HepG2 (cell line): ENCODE measurements around the gene FMOD. TPM values are rescaled to one million over a fixed set of nuclear protein-coding genes. Genes with fewer than 3 reads are reported as not detected.
A peak's percentile ranks its signal among the peaks of the same experiment; 100 is the strongest.

Source experiments
- ATAC-seq: fragments of 200-7000 bp; cut with Tn5 transposase; 3 replicates; pipeline ENCODE4 v1.9.1; 2020; ENCODE audit warnings: mild to moderate bottlenecking, moderate library complexity
- BruUV-seq: library from RNA; stranded (reverse); fragments of 400-500 nt; replicated peaks from 2 replicates; lab custom pipeline; 2021; lab: Mats Ljungman, UMichigan
- CTCF ChIA-PET: fragments of 300-600 bp; formaldehyde crosslinking; extraction: SDS; loops from one replicate; lab custom pipeline; 2021; ENCODE audit warnings: low total read pairs, inconsistent platforms, low intra/inter-chr PET ratio; lab: Yijun Ruan, JAX
- POLR2A ChIA-PET: fragments of 350-600 bp; sonication (Branson Sonifier 250); formaldehyde crosslinking; loops from one replicate; lab custom pipeline; 2020; ENCODE audit warnings: antibody characterized with exemption, inconsistent platforms; lab: Yijun Ruan, JAX
- DNase-seq: peaks from one replicate; pipeline ENCODE4 v3.0.0-alpha.2; 2015; ENCODE audit warnings: low spot score
- FAIRE-seq: peaks from 3 replicates; lab custom pipeline; 2011; peaks lifted over from hg19 to GRCh38; lab: Jason Lieb, UNC
- H2AFZ ChIP-seq: one replicate; pipeline ENCODE4 v1.6.1; 2011; ENCODE audit warnings: low read length, inconsistent platforms
- H3K27ac ChIP-seq: fragments of 300-600 bp; 3 replicates; pipeline ENCODE4 v1.8.0; 2011; ENCODE audit warnings: mixed run types, mild to moderate bottlenecking, mixed read lengths, low read length, inconsistent platforms; ENCODE audit not compliant: insufficient read depth; ENCODE audit errors: extremely low read length
- H3K27me3 ChIP-seq, 2 experiments: fragments of 200-600 bp in 1 of 2; 2 replicates in 1 of 2; 3 replicates in 1 of 2; pipeline versions ENCODE4 v1.6.0 to v1.8.0; 2011; ENCODE audit warnings: low read length in 2 of 2, mild to moderate bottlenecking in 2 of 2, moderate library complexity in 2 of 2, inconsistent platforms in 1 of 2; ENCODE audit not compliant: insufficient read depth in 2 of 2, control insufficient read depth in 1 of 2
- H3K36me3 ChIP-seq, 2 experiments: fragments of 200-600 bp in 1 of 2; replicated peaks in 1 of 2; 2 replicates in 1 of 2; 3 replicates in 1 of 2; pipeline versions ENCODE4 v1.5.1 to v1.8.0; 2011; ENCODE audit warnings: low read length in 2 of 2, inconsistent platforms in 1 of 2; ENCODE audit not compliant: insufficient read depth in 2 of 2, control insufficient read depth in 1 of 2
- H3K4me1 ChIP-seq: 2 replicates; pipeline ENCODE4 v1.5.1; 2012; ENCODE audit warnings: low read length, inconsistent platforms; ENCODE audit not compliant: insufficient read depth
- H3K4me2 ChIP-seq: 2 replicates; pipeline ENCODE4 v1.6.0; 2011; ENCODE audit warnings: low read depth, low read length, inconsistent platforms
- H3K4me3 ChIP-seq, 3 experiments: fragments of 200-600 bp in 1 of 3; sonication (generic), shearing (Covaris generic) in 1 of 3; replicated peaks in 1 of 3; 2 replicates each; pipeline ENCODE4 v1.5.1; 2011 to 2016; ENCODE audit warnings: low read length in 3 of 3, inconsistent platforms in 2 of 3, low read depth in 2 of 3, mild to moderate bottlenecking in 2 of 3, control low read depth in 1 of 3, mixed read lengths in 1 of 3; ENCODE audit not compliant: insufficient read depth in 1 of 3
- H3K79me2 ChIP-seq: one replicate; pipeline ENCODE4 v1.6.1; 2011; ENCODE audit warnings: low read length, inconsistent platforms; ENCODE audit not compliant: insufficient read depth
- H3K9ac ChIP-seq: 2 replicates; pipeline ENCODE4 v1.6.0; 2011; ENCODE audit warnings: mild to moderate bottlenecking, low read depth, low read length, inconsistent platforms; ENCODE audit not compliant: insufficient read depth
- H3K9me3 ChIP-seq: 2 replicates; pipeline ENCODE4 v1.5.1; 2012; ENCODE audit warnings: mild to moderate bottlenecking, low read length
- H4K20me1 ChIP-seq: 2 replicates; pipeline ENCODE4 v1.6.0; 2011; ENCODE audit warnings: inconsistent platforms, mild to moderate bottlenecking, low read length, moderate library complexity; ENCODE audit not compliant: insufficient read depth
- BHLHE40 ChIP-seq: IDR thresholded peaks from 2 replicates; pipeline ENCODE4 v1.6.1; 2011; ENCODE audit warnings: low read length, improper control_type of control experiment
- CREB1 ChIP-seq, 2 experiments: fragments of 450-650 bp in 1 of 2; IDR thresholded peaks; 2 replicates each; pipeline ENCODE4 v1.6.1; 2016 to 2017; ENCODE audit warnings: control low read depth in 1 of 2, mild to moderate bottlenecking in 1 of 2, missing compliant biosample characterization in 1 of 2, missing genetic modification characterization in 1 of 2
- FOXC1 ChIP-seq: sonication (generic); formaldehyde crosslinking; IDR thresholded peaks from 2 replicates; pipeline ENCODE4 v1.8.0; 2022; ENCODE audit warnings: mild to moderate bottlenecking, missing genetic modification reagents, borderline replicate concordance
- HOXA9 ChIP-seq: sonication (generic); formaldehyde crosslinking; IDR thresholded peaks from 2 replicates; pipeline ENCODE4 v1.8.1; 2022; ENCODE audit warnings: missing genetic modification reagents, mild to moderate bottlenecking, moderate library complexity, borderline replicate concordance
- JUNB ChIP-seq: sonication (generic); formaldehyde crosslinking; IDR thresholded peaks from 2 replicates; pipeline ENCODE4 v1.8.0; 2022; ENCODE audit warnings: missing genetic modification reagents, mild to moderate bottlenecking, borderline replicate concordance
- KMT2A ChIP-seq: sonication (generic); formaldehyde crosslinking; IDR thresholded peaks from 2 replicates; pipeline ENCODE4 v1.4.0; 2020; ENCODE audit warnings: missing genetic modification reagents
- MAX ChIP-seq: IDR thresholded peaks from 2 replicates; pipeline ENCODE4 v1.6.1; 2012; ENCODE audit warnings: inconsistent platforms
- NBN ChIP-seq: fragments of 450-650 bp; conservative IDR thresholded peaks from 2 replicates; pipeline ENCODE4 v1.6.1; 2017
- NCOA2 ChIP-seq: sonication (generic); formaldehyde crosslinking; IDR thresholded peaks from 2 replicates; pipeline ENCODE4 v1.8.0; 2022; ENCODE audit warnings: inconsistent platforms
- NKX3-1 ChIP-seq: sonication (generic); formaldehyde crosslinking; IDR thresholded peaks from 2 replicates; pipeline ENCODE4 v1.5.0; 2020; ENCODE audit warnings: missing genetic modification reagents
- PHF5A ChIP-seq: IDR thresholded peaks from one replicate; pipeline ENCODE4 v1.6.1; 2018; ENCODE audit warnings: low read depth, missing genetic modification reagents; ENCODE audit not compliant: unreplicated experiment
- RORA ChIP-seq: sonication (generic); formaldehyde crosslinking; IDR thresholded peaks from 2 replicates; pipeline ENCODE4 v1.5.0; 2020; ENCODE audit warnings: mild to moderate bottlenecking, missing genetic modification reagents, moderate library complexity
- SMC3 ChIP-seq: IDR thresholded peaks from 2 replicates; pipeline ENCODE4 v1.6.1; 2011; ENCODE audit warnings: low read length, improper control_type of control experiment
- SSRP1 ChIP-seq: IDR thresholded peaks from 2 replicates; pipeline ENCODE4 v1.6.1; 2016; ENCODE audit warnings: control low read depth
- STAG1 ChIP-seq: sonication (generic); formaldehyde crosslinking; IDR thresholded peaks from 2 replicates; pipeline ENCODE4 v1.4.0; 2020; ENCODE audit warnings: missing genetic modification reagents
- TBX2 ChIP-seq: sonication (generic); formaldehyde crosslinking; IDR thresholded peaks from 2 replicates; pipeline ENCODE4 v1.5.0; 2020; ENCODE audit warnings: missing genetic modification reagents, mild to moderate bottlenecking, borderline replicate concordance
- XRCC5 ChIP-seq: fragments of 200-400 bp; formaldehyde crosslinking; optimal IDR thresholded peaks from 2 replicates; pipeline ENCODE3; 2017; ENCODE audit warnings: mild to moderate bottlenecking, low read length
- ZFAT ChIP-seq: sonication (generic); formaldehyde crosslinking; conservative IDR thresholded peaks from 2 replicates; pipeline ENCODE4 v1.8.1; 2023; ENCODE audit warnings: missing genetic modification reagents, inconsistent platforms
- ZNF598 ChIP-seq: sonication (generic); formaldehyde crosslinking; IDR thresholded peaks from 2 replicates; pipeline ENCODE4 v1.5.1; 2020; ENCODE audit warnings: mild to moderate bottlenecking, missing genetic modification reagents, borderline replicate concordance
- ZNF607 ChIP-seq: sonication (generic); formaldehyde crosslinking; IDR thresholded peaks from 2 replicates; pipeline ENCODE4 v1.5.1; 2020; ENCODE audit warnings: missing genetic modification reagents, mild to moderate bottlenecking, borderline replicate concordance
- ZNF773 ChIP-seq: sonication (generic); formaldehyde crosslinking; IDR thresholded peaks from 2 replicates; pipeline ENCODE4 v1.4.0; 2020; ENCODE audit warnings: missing genetic modification reagents, borderline replicate concordance
- ZNF777 ChIP-seq: sonication (generic); formaldehyde crosslinking; IDR thresholded peaks from 2 replicates; pipeline ENCODE4 v1.4.0; 2020; ENCODE audit warnings: missing genetic modification reagents
- WGBS: methylation state at CpG from one replicate; pipeline ENCODE4 v1.1.6; 2017; ENCODE audit warnings: low lambda C conversion rate; 5-methylcytosine and 5-hydroxymethylcytosine counted together
- in situ Hi-C: cut with HindIII; loops from 2 replicates; pipeline ENCODE4 v1.10.0; 2017; ENCODE audit warnings: low pct_unique_long_range_greater_than_20kb; ENCODE audit not compliant: extremely low pct_ligation_motif_present
- intact Hi-C: fragments of 100-400 bp; cut with micrococcal nuclease; formaldehyde crosslinking; loops from one replicate; pipeline ENCODE4 v1.10.0; 2022; ENCODE audit not compliant: unreplicated experiment
- polyA plus RNA-seq, 8 experiments: library from polyadenylated mRNA; depleted of rRNA in 3 of 8; stranded (reverse) in 7 of 8; unstranded in 1 of 8; fragments of >200 nt; fragmentation: Illumina TruSeq in 4 of 8; extraction: Trizol in 4 of 8; gene quantifications; 2 replicates each; pipeline versions ENCODE4 v1.2.1 to v1.2.3, GENCODE V29; 2011 to 2016; ENCODE audit warnings: low read depth in 4 of 8, missing spikeins in 1 of 8, mixed read lengths in 1 of 8; ENCODE audit not compliant: insufficient read depth in 1 of 8
- total RNA-seq, 5 experiments: library from RNA; depleted of rRNA; stranded (reverse); fragments of >200 nt; fragmentation: Illumina TruSeq; extraction: Trizol; gene quantifications; 2 replicates each; pipeline ENCODE4 v1.2.3, GENCODE V29; 2016; ENCODE audit warnings: low read depth in 1 of 5
- TF ChIP-seq, protein P1 (sequence below): IDR thresholded peaks from 2 replicates; pipeline ENCODE4 v1.6.1; 2016

The FMOD gene
- total and polyA plus RNA-seq, 2 of the 13 experiments (the other 11 are each of a cell fraction or from before 2014, with no cell fraction given), result 0.08 TPM; not detected in 1

GRCh38 chr1:203328714-203329122, 22.2 kb downstream of the FMOD start (continued):
- TF ChIP-seq NKX3-1 (CRISPR knock-in tag), result no peak
- peak; percentile 30; the same call in 1 of the 2 replicates for TF ChIP-seq STAG1 (CRISPR knock-in tag)
- no peak for TF ChIP-seq CREB1 (IDR thresholded peaks at IDR 0.05)
- no peak for TF ChIP-seq CREB1 (CRISPR knock-in tag; IDR thresholded peaks at IDR 0.05)
- TF ChIP-seq SMC3, result peak; percentile 54; the same call in 1 of the 2 replicates
- no peak for TF ChIP-seq JUNB
- TF ChIP-seq MAX, result no peak
- peak; percentile 23 for TF ChIP-seq XRCC5

GRCh38 chr1:203327684-203328457, 23.1 kb downstream of the FMOD start:
- Histone ChIP-seq H2AFZ (no peak overlapping the region), H3K4me2 (peak overlapping the region; percentile 93), H4K20me1 (no peaks in the 10 kb centered on the region; the same call in 1 of the 2 replicates), H3K36me3 (no peaks in the 10 kb centered on the region), H3K9ac (no peak overlapping the region), H3K27me3 (peaks cover 5 to 18% of the 10 kb centered on the region in 2 experiments; a peak in 1 of 5 replicates), H3K4me3 (peak overlapping the region; percentile 45 to 68 (median 56); a peak in 5 of 6 replicates), H3K9me3 (no peaks in the 10 kb centered on the region), H3K4me1 (peaks cover 45% of the 10 kb centered on the region), H3K27ac (no peak overlapping the region), H3K79me2 (no peaks in the 10 kb centered on the region)
- WGBS, result 16% methylated on average over 22 of the region's 31 CpGs
- ChIA-PET POLR2A (interaction anchor here (5.2 kb wide), 1 partner anchor 22 kb away, joined by 31 read pairs; the partner anchor contains the start of gene BTG2), CTCF (interaction anchor here (2.7 kb wide), 1 partner anchor 55 kb away, joined by 13 read pairs; no protein-coding TSS in a partner anchor)
- ATAC-seq (peak; percentile 36), FAIRE-seq (no peak), DNase-seq (no peak)
- in situ Hi-C loops (loop anchor here (5.0 kb wide), 1 partner anchor 56 kb away; no protein-coding TSS in a partner anchor), intact Hi-C loops (loop anchor here (1.0 kb wide), 1 partner anchor 55 kb away; no protein-coding TSS in a partner anchor)
- BruUV-seq, result no TSS peak
- TF ChIP-seq ZNF777 (CRISPR knock-in tag) (peak; percentile 80), ZFAT (CRISPR knock-in tag) (no peak), RORA (no peak), SSRP1 (CRISPR knock-in tag) (no peak), ZNF598 (CRISPR knock-in tag) (no peak), NBN (no peak), KMT2A (CRISPR knock-in tag) (no peak), ZNF607 (CRISPR knock-in tag) (no peak), NCOA2 (CRISPR knock-in tag) (no peak), HOXA9 (CRISPR knock-in tag) (no peak), PHF5A (CRISPR knock-in tag) (no peak), ZNF773 (no peak), BHLHE40 (no peak), FOXC1 (CRISPR knock-in tag) (no peak), TBX2 (CRISPR knock-in tag) (no peak)
- TF ChIP-seq, protein P1, sequence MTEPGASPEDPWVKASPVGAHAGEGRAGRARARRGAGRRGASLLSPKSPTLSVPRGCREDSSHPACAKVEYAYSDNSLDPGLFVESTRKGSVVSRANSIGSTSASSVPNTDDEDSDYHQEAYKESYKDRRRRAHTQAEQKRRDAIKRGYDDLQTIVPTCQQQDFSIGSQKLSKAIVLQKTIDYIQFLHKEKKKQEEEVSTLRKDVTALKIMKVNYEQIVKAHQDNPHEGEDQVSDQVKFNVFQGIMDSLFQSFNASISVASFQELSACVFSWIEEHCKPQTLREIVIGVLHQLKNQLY, result no peak
